Gastroesophageal sphincter (tissue), 4 donors: ENCODE results near the gene AUNIP. TPM values are rescaled to one million over a fixed set of nuclear protein-coding genes. Genes with fewer than 3 reads are reported as not detected.

ENCODE experiments used
- ATAC-seq: fragments of 150-250 bp; one replicate; pipeline ENCODE4 v1.9.1; 2016; ENCODE audit warnings: mild to moderate bottlenecking, moderate library complexity
- H3K27ac ChIP-seq, 4 donors: fragments of 200-600 bp; sonication (generic) in 3 of 4; 1 replicate in 3 of 4; 2 replicates in 1 of 4; pipeline ENCODE4 v1.5.1; 2016 to 2019
- H3K27me3 ChIP-seq: fragments of 200-600 bp; sonication (generic); one replicate; pipeline ENCODE4 v1.5.1; 2019
- H3K36me3 ChIP-seq, 2 donors: fragments of 200-600 bp; sonication (generic); one replicate each; pipeline ENCODE4 v1.5.1; 2019; ENCODE audit warnings: control low read depth in 1 of 2
- H3K4me1 ChIP-seq, 3 donors: fragments of 200-600 bp; sonication (generic); 1 replicate in 2 of 3; 2 replicates in 1 of 3; pipeline ENCODE4 v1.5.1; 2016 to 2019; ENCODE audit warnings: control low read depth in 2 of 3
- H3K4me3 ChIP-seq, 2 donors: fragments of 200-600 bp; sonication (generic); one replicate each; pipeline ENCODE4 v1.5.1; 2019; ENCODE audit warnings: mild to moderate bottlenecking in 1 of 2, moderate library complexity in 1 of 2
- H3K9me3 ChIP-seq, 3 donors: fragments of 200-600 bp; sonication (generic); one replicate each; pipeline ENCODE4 v1.5.1; 2017 to 2019; ENCODE audit warnings: control low read depth in 2 of 3
- CTCF ChIP-seq, 4 experiments: fragments of 200-600 bp in 2 of 4; fragments of 450-650 bp in 2 of 4; sonication (generic) in 1 of 4; IDR thresholded peaks; one replicate each; pipeline ENCODE4 v1.5.1; 2017 to 2019; ENCODE audit warnings: antibody characterized with exemption in 4 of 4, mild to moderate bottlenecking in 2 of 4, moderate library complexity in 2 of 4
- EP300 ChIP-seq: sonication (generic); formaldehyde crosslinking; IDR thresholded peaks from one replicate; pipeline ENCODE4 v1.6.1; 2017; ENCODE audit warnings: antibody characterized with exemption, mild to moderate bottlenecking
- POLR2A ChIP-seq, 2 donors: fragments of 450-650 bp; IDR thresholded peaks; one replicate each; pipeline ENCODE4 v1.6.1; 2017; ENCODE audit warnings: antibody characterized with exemption in 2 of 2, mild to moderate bottlenecking in 2 of 2, moderate library complexity in 1 of 2
- POLR2AphosphoS5 ChIP-seq: sonication (generic); formaldehyde crosslinking; IDR thresholded peaks from one replicate; pipeline ENCODE4 v1.6.1; 2017; ENCODE audit warnings: antibody characterized with exemption
- WGBS, 2 donors: methylation state at CpG; one replicate each; pipeline ENCODE4 v1.1.5; 2018; ENCODE audit warnings: low coverage in 1 of 2; 5-methylcytosine and 5-hydroxymethylcytosine counted together
- total RNA-seq, 4 donors: library from RNA; depleted of rRNA; stranded (reverse); fragments of >200 nt; gene quantifications; one replicate each; pipeline ENCODE4 v1.1.0, GENCODE V29; 2016

Gene AUNIP
- total RNA-seq, 4 donors from 2014 or later = 0.52 to 1.1 TPM; not detected in 2

DNA sequence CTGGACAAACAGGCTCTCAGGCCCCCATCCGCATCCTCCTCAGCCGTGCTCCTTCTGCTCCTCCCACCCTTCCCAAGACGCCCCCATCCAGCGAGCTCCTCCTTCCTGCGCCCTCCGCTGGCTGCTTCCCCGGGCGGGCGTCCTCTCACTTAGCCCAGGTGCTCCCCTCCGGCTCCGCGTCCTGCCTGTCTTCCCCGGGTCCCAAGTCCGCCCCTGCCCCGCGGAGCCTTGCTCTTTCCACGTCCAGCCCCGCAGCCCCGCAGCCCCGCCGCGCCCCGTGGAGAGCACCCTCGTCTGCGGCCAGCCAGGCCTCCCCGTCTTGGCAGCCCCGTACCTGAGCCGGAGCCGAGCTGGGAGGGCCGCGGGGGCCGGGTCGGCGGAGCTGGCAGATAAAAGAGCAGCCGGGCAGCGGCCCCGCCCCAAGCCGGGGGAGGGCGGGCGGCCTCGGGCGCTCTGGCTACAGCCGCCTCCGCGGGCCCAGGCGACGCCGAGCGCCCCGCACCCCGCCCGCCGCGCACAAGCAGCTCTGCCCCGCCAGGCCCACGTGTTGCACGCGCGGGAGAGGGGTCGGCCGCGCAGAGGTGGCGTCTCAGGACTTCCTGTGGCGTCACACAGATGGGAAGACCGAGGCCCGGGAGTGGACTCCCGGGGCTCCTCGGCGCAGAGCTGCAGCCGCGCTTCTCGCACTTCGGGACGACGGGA, 16.0 kb upstream of the AUNIP start, which contains the start of gene PAQR7:
PAQR7 (minus strand) TSS at position 555 of the 702 bp plus-strand sequence. CDS start 11,869 bp downstream, outside the sequence.
- peak; percentile 89 for ATAC-seq
- Histone ChIP-seq H3K36me3 (peaks cover 0 to 4% of the 10 kb centered on the region in 2 donors), H3K4me1 (peaks cover 0 to 57% (median 12%) of the 10 kb centered on the region in 3 donors), H3K27ac (peak within 1 kb of the TSS in 3 of 4 donors; percentile 74 to 89 (median 86)), H3K27me3 (no peaks in the 10 kb centered on the region), H3K4me3 (peak within 1 kb of the TSS; percentile 44 to 70), H3K9me3 (no peaks in the 10 kb centered on the region)
- 1% methylated on average over 15 of the region's 75 CpGs; no CpG with 5 or more reads in 1 of the 2 donors for WGBS, 2 donors
- peak; percentile 66 to 72 for TF ChIP-seq POLR2A (IDR thresholded peaks at IDR 0.05)
- TF ChIP-seq CTCF (IDR thresholded peaks at IDR 0.05) = no peak
- TF ChIP-seq EP300 = no peak
- TF ChIP-seq POLR2AphosphoS5 = peak; percentile 71

DNA sequence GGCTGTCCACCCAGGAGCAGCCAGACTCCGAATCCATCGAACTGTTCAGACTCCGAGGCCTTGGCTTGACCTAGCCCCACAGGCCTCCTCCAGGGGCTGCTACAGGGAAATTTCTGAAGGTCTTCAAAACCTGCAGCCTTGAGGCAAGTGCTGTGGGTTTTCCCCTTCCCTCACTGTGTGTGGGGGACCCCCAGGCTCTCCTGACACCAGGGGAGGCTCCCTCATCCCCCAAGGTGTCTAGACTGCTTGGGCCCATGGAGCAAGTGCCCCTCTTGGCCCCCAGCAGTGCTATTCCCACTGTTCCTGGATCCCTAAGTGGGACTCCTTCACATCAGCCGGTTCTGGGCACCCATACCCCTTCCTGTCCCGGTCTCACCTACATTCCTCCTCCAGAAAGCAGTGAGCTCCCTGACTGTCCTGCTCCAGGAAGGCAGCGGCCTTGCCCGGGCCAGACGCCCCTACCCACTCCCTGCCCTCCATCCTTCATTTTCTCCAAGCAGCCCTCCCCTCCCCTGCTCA, 15.4 kb upstream of the AUNIP start:
- 0 to 7% methylated on average over 1 to 3 of the region's 8 CpGs for WGBS, 2 donors
- H3K36me3 ChIP-seq = peaks cover 0 to 10% of the 10 kb centered on the region in 2 donors
- ATAC-seq = peak; percentile 2
- no peaks in the 10 kb centered on the region for H3K9me3 ChIP-seq
- peaks cover 0 to 57% (median 12%) of the 10 kb centered on the region in 3 donors for H3K4me1 ChIP-seq
- H3K4me3 ChIP-seq = peak overlapping the region; percentile 44 to 70
- H3K27me3 ChIP-seq = no peaks in the 10 kb centered on the region
- H3K27ac ChIP-seq = peak overlapping the region in 3 of 4 donors; percentile 74 to 89 (median 86)
- TF ChIP-seq POLR2A (IDR thresholded peaks at IDR 0.05) (no peak), EP300 (no peak), CTCF (IDR thresholded peaks at IDR 0.05) (no peak), POLR2AphosphoS5 (no peak)

- TF ChIP-seq POLR2AphosphoS5 (no peak), EP300 (no peak), CTCF (IDR thresholded peaks at IDR 0.05) (no peak), POLR2A (IDR thresholded peaks at IDR 0.05) (no peak)
- peaks cover 0 to 15% of the 10 kb centered on the region in 2 donors for H3K36me3 ChIP-seq
- peak overlapping the region in 3 of 4 donors; percentile 74 to 89 (median 86) for H3K27ac ChIP-seq
- H3K4me1 ChIP-seq = peaks cover 0 to 57% (median 12%) of the 10 kb centered on the region in 3 donors
- H3K9me3 ChIP-seq = no peaks in the 10 kb centered on the region
- WGBS, 2 donors = 93% methylated on average over 3 of the region's 3 CpGs; no CpG with 5 or more reads in 1 of the 2 donors
- no peaks in the 10 kb centered on the region for H3K27me3 ChIP-seq
- H3K4me3 ChIP-seq = peak overlapping the region in 1 of 2 donors; percentile 70
- no peak for ATAC-seq
Measured at GRCh38 chr1:25874209-25874608, 15.0 kb upstream of the AUNIP start.

DNA sequence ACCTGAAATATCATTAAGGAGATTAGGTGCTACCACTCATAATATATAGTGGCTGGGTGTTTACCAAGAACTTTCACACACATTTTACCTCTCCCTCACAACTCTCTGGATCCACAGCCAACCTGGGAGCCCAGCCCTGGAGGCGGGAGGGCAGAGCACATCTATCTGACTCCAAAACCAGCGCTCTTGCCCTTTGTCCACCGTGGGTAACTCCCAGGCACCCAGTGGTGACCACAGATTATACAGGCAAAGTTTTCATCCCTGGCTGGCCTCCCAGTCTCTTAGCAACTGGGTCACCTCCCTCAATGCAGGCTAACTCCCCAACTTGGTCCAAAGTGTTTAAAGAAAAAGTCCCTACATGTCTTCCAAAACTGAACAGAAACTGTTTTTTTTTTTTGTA, 13.9 kb upstream of the AUNIP start:
- H3K4me1 ChIP-seq = peaks cover 0 to 57% (median 12%) of the 10 kb centered on the region in 3 donors
- peaks cover 0 to 26% of the 10 kb centered on the region in 2 donors for H3K36me3 ChIP-seq
- peak overlapping the region in 3 of 4 donors; percentile 9 to 39 (median 30) for H3K27ac ChIP-seq
- TF ChIP-seq POLR2AphosphoS5 (no peak), EP300 (no peak), CTCF (IDR thresholded peaks at IDR 0.05) (no peak), POLR2A (IDR thresholded peaks at IDR 0.05) (no peak)
- H3K9me3 ChIP-seq = no peaks in the 10 kb centered on the region
- ATAC-seq = no peak
- no peak overlapping the region for H3K4me3 ChIP-seq
- no peaks in the 10 kb centered on the region for H3K27me3 ChIP-seq
- WGBS, 2 donors = 54 to 80% methylated on average over 1 to 2 of the region's 3 CpGs
